ENCODE data around the gene NFATC3.

The NFATC3 gene

DNA sequence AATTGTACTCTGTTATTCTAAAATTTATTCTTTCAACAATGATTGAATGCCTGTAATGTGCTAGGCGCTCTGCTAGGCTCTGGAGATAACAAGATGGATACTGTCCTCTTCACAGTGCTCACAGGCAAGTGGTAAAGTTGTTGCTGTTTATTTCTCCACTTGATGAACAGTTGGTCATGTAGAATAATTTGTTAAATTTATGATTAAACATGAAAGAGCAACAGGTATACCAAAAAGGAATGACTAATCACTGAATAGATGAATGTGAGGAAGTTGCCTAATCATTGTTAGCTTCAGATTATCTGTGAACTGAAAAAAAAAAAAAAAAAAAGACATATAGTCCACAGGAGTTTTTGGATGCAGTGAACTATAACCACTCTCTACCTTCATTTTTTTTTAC, 62.3 kb downstream of the NFATC3 start:
- no peak for TF ChIP-seq CTCF (IDR thresholded peaks at IDR 0.05; ENCODE audit: low read length)
- TF ChIP-seq EZH2 (IDR thresholded peaks at IDR 0.05; ENCODE audit: borderline replicate concordance, low read length): no peak
- H3K4me3 ChIP-seq (ENCODE audit: low read depth, low read length, poor library complexity, severe bottlenecking): no peak overlapping the region

GRCh38 chr16:68149596-68149995, 64.4 kb downstream of the NFATC3 start:
- H3K4me3 ChIP-seq (ENCODE audit: low read depth, low read length, poor library complexity, severe bottlenecking): no peak overlapping the region
- H3K79me2 ChIP-seq (ENCODE audit: insufficient read depth, low read length): no peaks in the 10 kb centered on the region
- H3K27me3 ChIP-seq (ENCODE audit: insufficient read depth, low read length): no peaks in the 10 kb centered on the region
- no peak overlapping the region for H3K4me2 ChIP-seq (ENCODE audit: low read length)
- H3F3A ChIP-seq (ENCODE audit: insufficient read depth, low read length): no peaks in the 10 kb centered on the region
- H3K27ac ChIP-seq (ENCODE audit: low read depth, low read length, poor library complexity, severe bottlenecking): no peak overlapping the region
- no peaks in the 10 kb centered on the region for H4K20me1 ChIP-seq (ENCODE audit: insufficient read depth, low read length)
- H2AFZ ChIP-seq (ENCODE audit: low read length): no peak overlapping the region
- no peak for TF ChIP-seq CTCF (IDR thresholded peaks at IDR 0.05; ENCODE audit: low read length)
- no peak for TF ChIP-seq EZH2 (IDR thresholded peaks at IDR 0.05; ENCODE audit: borderline replicate concordance, low read length)
- H3K36me3 ChIP-seq (ENCODE audit: insufficient read depth, low read length): no peaks in the 10 kb centered on the region
- no peaks in the 10 kb centered on the region for H3K9me2 ChIP-seq (ENCODE audit: low read depth, low read length)
- H3K9ac ChIP-seq (ENCODE audit: low read length): no peak overlapping the region
- H3K4me1 ChIP-seq (ENCODE audit: insufficient read depth, low read length, severe bottlenecking): no peaks in the 10 kb centered on the region
- no peaks in the 10 kb centered on the region for H3K9me3 ChIP-seq (ENCODE audit: low read length)

More for the DNA sequence above, 62.3 kb downstream of the NFATC3 start:
- Histone ChIP-seq H3K9ac (ENCODE audit: low read length) (no peak overlapping the region), H2AFZ (ENCODE audit: low read length) (no peak overlapping the region), H3K9me2 (ENCODE audit: low read depth, low read length) (no peaks in the 10 kb centered on the region), H3K4me2 (ENCODE audit: low read length) (no peak overlapping the region), H4K20me1 (ENCODE audit: insufficient read depth, low read length) (no peaks in the 10 kb centered on the region), H3K27me3 (ENCODE audit: insufficient read depth, low read length) (no peaks in the 10 kb centered on the region), H3K4me1 (ENCODE audit: insufficient read depth, low read length, severe bottlenecking) (no peaks in the 10 kb centered on the region), H3F3A (ENCODE audit: insufficient read depth, low read length) (no peaks in the 10 kb centered on the region), H3K9me3 (ENCODE audit: low read length) (no peaks in the 10 kb centered on the region), H3K79me2 (ENCODE audit: insufficient read depth, low read length) (no peaks in the 10 kb centered on the region), H3K36me3 (ENCODE audit: insufficient read depth, low read length) (no peaks in the 10 kb centered on the region), H3K27ac (ENCODE audit: low read depth, low read length, poor library complexity, severe bottlenecking) (no peak overlapping the region)

DNA sequence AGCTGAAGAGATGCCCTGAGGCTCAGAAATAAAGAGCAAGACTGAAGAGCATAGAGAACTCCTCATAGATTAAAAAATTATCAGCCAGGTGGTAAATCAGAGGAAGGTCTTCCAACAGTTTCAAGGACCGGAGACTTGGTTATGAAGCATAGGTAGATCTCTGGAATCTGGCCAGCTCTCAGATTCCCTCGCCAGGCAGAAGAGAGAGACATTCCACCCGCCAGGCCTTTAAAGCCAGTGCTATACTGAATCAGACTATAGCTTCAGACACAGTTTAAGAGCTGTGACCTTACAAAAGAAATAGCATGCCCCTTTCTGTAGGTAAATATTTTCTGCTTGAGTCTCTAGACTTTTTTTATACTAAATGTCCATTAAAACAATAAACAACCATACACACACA, 70.3 kb downstream of the NFATC3 start:
- Histone ChIP-seq H3K9me3 (ENCODE audit: low read length) (no peaks in the 10 kb centered on the region), H3K4me3 (ENCODE audit: low read depth, low read length, poor library complexity, severe bottlenecking) (no peak overlapping the region), H3F3A (ENCODE audit: insufficient read depth, low read length) (no peaks in the 10 kb centered on the region), H3K4me2 (ENCODE audit: low read length) (no peak overlapping the region), H4K20me1 (ENCODE audit: insufficient read depth, low read length) (no peaks in the 10 kb centered on the region), H3K4me1 (ENCODE audit: insufficient read depth, low read length, severe bottlenecking) (no peaks in the 10 kb centered on the region), H3K27me3 (ENCODE audit: insufficient read depth, low read length) (no peaks in the 10 kb centered on the region), H3K27ac (ENCODE audit: low read depth, low read length, poor library complexity, severe bottlenecking) (no peak overlapping the region), H3K9ac (ENCODE audit: low read length) (no peak overlapping the region), H2AFZ (ENCODE audit: low read length) (no peak overlapping the region), H3K79me2 (ENCODE audit: insufficient read depth, low read length) (no peaks in the 10 kb centered on the region), H3K36me3 (ENCODE audit: insufficient read depth, low read length) (peaks cover 13% of the 10 kb centered on the region; the same call in 1 of the 2 replicates), H3K9me2 (ENCODE audit: low read depth, low read length) (no peaks in the 10 kb centered on the region)
- TF ChIP-seq CTCF (IDR thresholded peaks at IDR 0.05; ENCODE audit: low read length) (no peak), EZH2 (IDR thresholded peaks at IDR 0.05; ENCODE audit: borderline replicate concordance, low read length) (no peak)
